OCI-LY7 (cell line): Measurements from ENCODE around the gene ZNF469. TPM values are rescaled to one million over a fixed set of nuclear protein-coding genes. Genes with fewer than 3 reads are reported as not detected.

Experiments used
- BruUV-seq: library from RNA; stranded (reverse); fragments of 400-500 nt; replicated peaks from 2 replicates; lab custom pipeline; 2021; lab: Mats Ljungman, UMichigan
- CTCF ChIA-PET: fragments of 300-600 bp; sonication (Branson Sonifier 250); formaldehyde crosslinking; loops from one replicate; lab custom pipeline; 2022; ENCODE audit warnings: antibody characterized with exemption; ENCODE audit not compliant: unreplicated experiment; lab: Charles Lee
- POLR2A ChIA-PET: fragments of 300-600 bp; sonication (Branson Sonifier 250); formaldehyde crosslinking; loops from one replicate; lab custom pipeline; 2022; ENCODE audit warnings: antibody characterized with exemption; lab: Charles Lee
- DNase-seq: peaks from one replicate; pipeline ENCODE4 v3.0.0-alpha.2; 2015; ENCODE audit warnings: low spot score
- H2AFZ ChIP-seq: fragments of 200-600 bp; sonication (generic), shearing (Covaris generic); 2 replicates; pipeline ENCODE4 v1.6.1; 2014; ENCODE audit warnings: mild to moderate bottlenecking, antibody characterized with exemption, low read length, moderate library complexity
- H3K27ac ChIP-seq: fragments of 200-600 bp; sonication (generic); 2 replicates; pipeline ENCODE4 v1.5.1; 2014; ENCODE audit warnings: mixed run types, low read depth, mild to moderate bottlenecking, moderate library complexity, low read length, inconsistent platforms; ENCODE audit not compliant: poor library complexity, severe bottlenecking
- H3K36me3 ChIP-seq: fragments of 200-600 bp; sonication (generic); 2 replicates; pipeline ENCODE4 v1.6.1; 2014; ENCODE audit warnings: mild to moderate bottlenecking, antibody characterized with exemption, low read length, moderate library complexity, mixed read lengths; ENCODE audit not compliant: insufficient read depth
- H3K4me1 ChIP-seq: fragments of 200-600 bp; sonication (generic); 2 replicates; pipeline ENCODE4 v1.5.1; 2014; ENCODE audit warnings: mild to moderate bottlenecking, low read length; ENCODE audit not compliant: insufficient read depth, poor library complexity, severe bottlenecking
- H3K4me2 ChIP-seq: fragments of 200-600 bp; sonication (generic); 2 replicates; pipeline ENCODE4 v1.6.1; 2014; ENCODE audit warnings: mild to moderate bottlenecking, low read length
- H3K4me3 ChIP-seq: fragments of 200-600 bp; sonication (generic); 2 replicates; pipeline ENCODE4 v1.5.1; 2014; ENCODE audit warnings: mild to moderate bottlenecking, low read depth, low read length; ENCODE audit not compliant: poor library complexity, severe bottlenecking
- H3K79me2 ChIP-seq: fragments of 200-600 bp; sonication (generic); 2 replicates; pipeline ENCODE4 v1.6.1; 2016; ENCODE audit warnings: low read depth, mild to moderate bottlenecking, low read length, moderate library complexity, mixed read lengths; ENCODE audit not compliant: insufficient read depth
- H3K9me2 ChIP-seq: fragments of 200-600 bp; sonication (generic); 2 replicates; pipeline ENCODE4 v1.6.1; 2016; ENCODE audit warnings: mild to moderate bottlenecking, low read length, mixed read lengths; ENCODE audit not compliant: insufficient read depth
- H3K9me3 ChIP-seq: fragments of 200-600 bp; sonication (generic); 2 replicates; pipeline ENCODE4 v1.6.1; 2014; ENCODE audit warnings: mild to moderate bottlenecking, mixed run types, low read length, mixed read lengths
- H4K20me1 ChIP-seq: fragments of 200-600 bp; sonication (generic); 2 replicates; pipeline ENCODE4 v1.6.1; 2014; ENCODE audit warnings: mild to moderate bottlenecking, antibody characterized with exemption, low read length, moderate library complexity, mixed read lengths; ENCODE audit not compliant: insufficient read depth
- CTCF ChIP-seq: fragments of 200-600 bp; sonication (generic); conservative IDR thresholded peaks from 2 replicates; pipeline ENCODE4 v1.5.1; 2014; ENCODE audit warnings: mild to moderate bottlenecking, antibody characterized with exemption, low read length, moderate library complexity, mixed read lengths
- EZH2phosphoT487 ChIP-seq: fragments of 200-600 bp; sonication (generic); IDR thresholded peaks from 2 replicates; pipeline ENCODE4 v1.6.1; 2018; ENCODE audit warnings: low read depth, borderline replicate concordance, mild to moderate bottlenecking, mixed run types, antibody characterized with exemption, low read length, moderate library complexity, mixed read lengths
- intact Hi-C: fragments of 100-400 bp; cut with micrococcal nuclease; formaldehyde crosslinking; loops from one replicate; pipeline ENCODE4 v1.10.0; 2022; ENCODE audit not compliant: unreplicated experiment
- total RNA-seq, 2 experiments: library from RNA; depleted of rRNA in 1 of 2; stranded (reverse); fragments of >200 nt in 1 of 2; shearing (Covaris generic) in 1 of 2; gene quantifications; 2 replicates each; pipeline ENCODE4 v1.2.3, GENCODE V29; 2014 to 2022

ZNF469 gene
- total RNA-seq, 2 experiments from 2014 or later: under 0.01 TPM; not detected in 1

GRCh38 chr16:88349153-88349902 lies 33.4 kb upstream of the ZNF469 start:
- DNase-seq: no peak
- Histone ChIP-seq H3K4me1 (peaks cover 13% of the 10 kb centered on the region), H3K36me3 (no peaks in the 10 kb centered on the region), H3K9me2 (no peaks in the 10 kb centered on the region), H4K20me1 (no peaks in the 10 kb centered on the region), H3K9me3 (no peaks in the 10 kb centered on the region), H3K4me2 (no peak overlapping the region), H3K79me2 (no peaks in the 10 kb centered on the region), H3K27ac (no peak overlapping the region), H3K4me3 (no peak overlapping the region), H2AFZ (no peak overlapping the region)
- intact Hi-C loops: no loop called here
- TF ChIP-seq EZH2phosphoT487 (no peak), CTCF (no peak)
- POLR2A ChIA-PET: no interaction called here
- BruUV-seq: no TSS peak
- CTCF ChIA-PET: no interaction called here

- intact Hi-C loops: no loop called here
- no peaks in the 10 kb centered on the region for H3K9me2 ChIP-seq
- H3K36me3 ChIP-seq: no peaks in the 10 kb centered on the region
- H2AFZ ChIP-seq: no peak overlapping the region
- H3K27ac ChIP-seq: no peak overlapping the region
- no peaks in the 10 kb centered on the region for H4K20me1 ChIP-seq
- BruUV-seq: no TSS peak
- no peaks in the 10 kb centered on the region for H3K9me3 ChIP-seq
- H3K79me2 ChIP-seq: no peaks in the 10 kb centered on the region
- no peak overlapping the region for H3K4me2 ChIP-seq
- ChIA-PET CTCF (no interaction called here), POLR2A (no interaction called here)
- DNase-seq: no peak
- TF ChIP-seq CTCF: no peak
- TF ChIP-seq EZH2phosphoT487: no peak
- peaks cover 13% of the 10 kb centered on the region for H3K4me1 ChIP-seq
- no peak overlapping the region for H3K4me3 ChIP-seq
Observed at GRCh38 chr16:88349903-88350900, 32.6 kb upstream of the ZNF469 start.
